H1 (cell line): Measurements from ENCODE around the gene HIPK2. TPM values are rescaled to one million over a fixed set of nuclear protein-coding genes. Genes with fewer than 3 reads are reported as not detected.

Experiments
- ASH2L ChIP-seq: fragments of 200-600, 300-600 bp; sonication (generic); IDR thresholded peaks from one replicate; pipeline ENCODE4 v1.7.1; 2017; ENCODE audit warnings: low read length
- CREB1 ChIP-seq: IDR thresholded peaks from 2 replicates; pipeline ENCODE4 v1.6.1; 2012; ENCODE audit warnings: inconsistent platforms
- GTF2F1 ChIP-seq: IDR thresholded peaks from 2 replicates; pipeline ENCODE4 v1.6.1; 2012; ENCODE audit warnings: low read depth, low read length, improper control_type of control experiment, borderline replicate concordance
- POU5F1 ChIP-seq: IDR thresholded peaks from 2 replicates; pipeline ENCODE4 v1.6.1; 2011; ENCODE audit warnings: low read depth, mild to moderate bottlenecking, low read length, moderate library complexity
- RBBP5 ChIP-seq: IDR thresholded peaks from 2 replicates; pipeline ENCODE4 v1.7.1; 2012; ENCODE audit warnings: low read depth, mild to moderate bottlenecking, inconsistent platforms, low read length, moderate library complexity, borderline replicate concordance
- RNF2 ChIP-seq: fragments of 200-900, 300-1000 bp; sonication (generic); IDR thresholded peaks from 2 replicates; pipeline ENCODE4 v1.7.1; 2016; ENCODE audit warnings: borderline replicate concordance, low read depth, mild to moderate bottlenecking, antibody characterized with exemption, low read length; ENCODE audit not compliant: poor library complexity, severe bottlenecking; ENCODE audit errors: missing control alignments
- TAF1 ChIP-seq: IDR thresholded peaks from 2 replicates; pipeline ENCODE4 v1.6.1; 2011; ENCODE audit warnings: mild to moderate bottlenecking, low read depth, low read length
- polyA plus RNA-seq, 7 experiments: library from polyadenylated mRNA; depleted of rRNA in 3 of 7; stranded (reverse) in 5 of 7; unstranded in 2 of 7; fragments of >200 nt in 5 of 7; fragments of 200-250 nt in 2 of 7; gene quantifications; 1 replicate in 5 of 7; 2 replicates in 1 of 7; 4 replicates in 1 of 7; pipeline versions ENCODE4 v1.2.1 to v1.2.3, GENCODE V29; 2011 to 2013; ENCODE audit warnings: missing spikeins in 2 of 7, mixed read lengths in 2 of 7
- total RNA-seq: library from RNA; stranded (reverse); fragmentation: NEBNext Ultra II Directional; extraction: Animal tissue kit (Norgen Biotek cat#: 25700); gene quantifications from 2 replicates; pipeline ENCODE4 v1.2.1, GENCODE V29; 2021
- TF ChIP-seq, protein P1 (sequence below): fragments of 300-600 bp; sonication (generic); IDR thresholded peaks from 2 replicates; pipeline ENCODE4 v1.7.1; 2012; ENCODE audit warnings: low read length, moderate library complexity, mild to moderate bottlenecking, inconsistent platforms; ENCODE audit not compliant: insufficient replicate concordance
- TF ChIP-seq, protein P2 (sequence below): IDR thresholded peaks from 2 replicates; pipeline ENCODE4 v1.6.1; 2012; ENCODE audit warnings: inconsistent platforms

HIPK2 gene
- total and polyA plus RNA-seq, 2 of the 8 experiments (the other 6 are each of a cell fraction or from before 2014, with no cell fraction given), result 8.3 to 24.3 TPM

DNA sequence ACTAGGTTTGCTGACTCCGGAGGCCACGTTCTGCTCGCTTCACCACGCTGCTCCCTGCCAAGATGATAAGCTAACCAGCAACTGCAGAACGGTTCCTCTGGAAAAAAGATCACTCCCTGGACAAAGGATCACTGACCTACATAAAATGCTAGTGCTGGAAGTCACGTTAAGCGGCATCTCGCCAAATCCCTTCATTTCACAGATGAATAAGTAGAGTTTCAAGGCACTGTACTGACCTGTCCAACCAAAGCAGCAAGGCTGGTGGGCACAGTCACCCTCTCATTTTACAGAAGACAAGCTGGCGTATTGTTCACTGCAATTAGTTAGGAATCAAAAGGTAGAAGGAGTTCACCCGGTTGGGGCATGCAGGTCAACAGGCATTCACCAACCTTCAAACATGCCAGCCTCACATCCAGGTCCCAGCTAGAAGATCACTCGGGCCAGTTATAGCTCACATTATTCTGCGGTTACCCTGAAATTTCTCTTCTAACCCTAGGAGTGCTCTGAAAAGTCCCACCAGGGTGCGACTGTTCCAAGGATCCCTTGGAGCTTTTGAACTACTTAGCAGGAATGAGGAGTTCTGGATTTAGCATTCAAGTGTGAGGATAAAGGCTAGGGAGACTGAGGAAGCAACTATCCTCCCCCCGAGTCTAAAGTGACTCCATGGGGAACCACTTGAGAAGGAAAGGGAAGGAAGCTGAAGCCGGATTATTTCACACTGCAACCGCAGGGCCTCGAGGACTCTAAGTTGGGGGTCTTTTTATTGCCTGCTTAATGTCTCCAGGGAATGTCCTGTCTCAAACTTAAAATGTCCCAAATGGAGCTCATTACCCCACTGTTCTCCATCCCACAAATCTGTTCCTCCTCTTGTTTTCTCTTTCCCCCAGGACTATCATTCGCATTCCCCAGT, 32.8 kb downstream of the HIPK2 start (continued):
- TF ChIP-seq, protein P1, sequence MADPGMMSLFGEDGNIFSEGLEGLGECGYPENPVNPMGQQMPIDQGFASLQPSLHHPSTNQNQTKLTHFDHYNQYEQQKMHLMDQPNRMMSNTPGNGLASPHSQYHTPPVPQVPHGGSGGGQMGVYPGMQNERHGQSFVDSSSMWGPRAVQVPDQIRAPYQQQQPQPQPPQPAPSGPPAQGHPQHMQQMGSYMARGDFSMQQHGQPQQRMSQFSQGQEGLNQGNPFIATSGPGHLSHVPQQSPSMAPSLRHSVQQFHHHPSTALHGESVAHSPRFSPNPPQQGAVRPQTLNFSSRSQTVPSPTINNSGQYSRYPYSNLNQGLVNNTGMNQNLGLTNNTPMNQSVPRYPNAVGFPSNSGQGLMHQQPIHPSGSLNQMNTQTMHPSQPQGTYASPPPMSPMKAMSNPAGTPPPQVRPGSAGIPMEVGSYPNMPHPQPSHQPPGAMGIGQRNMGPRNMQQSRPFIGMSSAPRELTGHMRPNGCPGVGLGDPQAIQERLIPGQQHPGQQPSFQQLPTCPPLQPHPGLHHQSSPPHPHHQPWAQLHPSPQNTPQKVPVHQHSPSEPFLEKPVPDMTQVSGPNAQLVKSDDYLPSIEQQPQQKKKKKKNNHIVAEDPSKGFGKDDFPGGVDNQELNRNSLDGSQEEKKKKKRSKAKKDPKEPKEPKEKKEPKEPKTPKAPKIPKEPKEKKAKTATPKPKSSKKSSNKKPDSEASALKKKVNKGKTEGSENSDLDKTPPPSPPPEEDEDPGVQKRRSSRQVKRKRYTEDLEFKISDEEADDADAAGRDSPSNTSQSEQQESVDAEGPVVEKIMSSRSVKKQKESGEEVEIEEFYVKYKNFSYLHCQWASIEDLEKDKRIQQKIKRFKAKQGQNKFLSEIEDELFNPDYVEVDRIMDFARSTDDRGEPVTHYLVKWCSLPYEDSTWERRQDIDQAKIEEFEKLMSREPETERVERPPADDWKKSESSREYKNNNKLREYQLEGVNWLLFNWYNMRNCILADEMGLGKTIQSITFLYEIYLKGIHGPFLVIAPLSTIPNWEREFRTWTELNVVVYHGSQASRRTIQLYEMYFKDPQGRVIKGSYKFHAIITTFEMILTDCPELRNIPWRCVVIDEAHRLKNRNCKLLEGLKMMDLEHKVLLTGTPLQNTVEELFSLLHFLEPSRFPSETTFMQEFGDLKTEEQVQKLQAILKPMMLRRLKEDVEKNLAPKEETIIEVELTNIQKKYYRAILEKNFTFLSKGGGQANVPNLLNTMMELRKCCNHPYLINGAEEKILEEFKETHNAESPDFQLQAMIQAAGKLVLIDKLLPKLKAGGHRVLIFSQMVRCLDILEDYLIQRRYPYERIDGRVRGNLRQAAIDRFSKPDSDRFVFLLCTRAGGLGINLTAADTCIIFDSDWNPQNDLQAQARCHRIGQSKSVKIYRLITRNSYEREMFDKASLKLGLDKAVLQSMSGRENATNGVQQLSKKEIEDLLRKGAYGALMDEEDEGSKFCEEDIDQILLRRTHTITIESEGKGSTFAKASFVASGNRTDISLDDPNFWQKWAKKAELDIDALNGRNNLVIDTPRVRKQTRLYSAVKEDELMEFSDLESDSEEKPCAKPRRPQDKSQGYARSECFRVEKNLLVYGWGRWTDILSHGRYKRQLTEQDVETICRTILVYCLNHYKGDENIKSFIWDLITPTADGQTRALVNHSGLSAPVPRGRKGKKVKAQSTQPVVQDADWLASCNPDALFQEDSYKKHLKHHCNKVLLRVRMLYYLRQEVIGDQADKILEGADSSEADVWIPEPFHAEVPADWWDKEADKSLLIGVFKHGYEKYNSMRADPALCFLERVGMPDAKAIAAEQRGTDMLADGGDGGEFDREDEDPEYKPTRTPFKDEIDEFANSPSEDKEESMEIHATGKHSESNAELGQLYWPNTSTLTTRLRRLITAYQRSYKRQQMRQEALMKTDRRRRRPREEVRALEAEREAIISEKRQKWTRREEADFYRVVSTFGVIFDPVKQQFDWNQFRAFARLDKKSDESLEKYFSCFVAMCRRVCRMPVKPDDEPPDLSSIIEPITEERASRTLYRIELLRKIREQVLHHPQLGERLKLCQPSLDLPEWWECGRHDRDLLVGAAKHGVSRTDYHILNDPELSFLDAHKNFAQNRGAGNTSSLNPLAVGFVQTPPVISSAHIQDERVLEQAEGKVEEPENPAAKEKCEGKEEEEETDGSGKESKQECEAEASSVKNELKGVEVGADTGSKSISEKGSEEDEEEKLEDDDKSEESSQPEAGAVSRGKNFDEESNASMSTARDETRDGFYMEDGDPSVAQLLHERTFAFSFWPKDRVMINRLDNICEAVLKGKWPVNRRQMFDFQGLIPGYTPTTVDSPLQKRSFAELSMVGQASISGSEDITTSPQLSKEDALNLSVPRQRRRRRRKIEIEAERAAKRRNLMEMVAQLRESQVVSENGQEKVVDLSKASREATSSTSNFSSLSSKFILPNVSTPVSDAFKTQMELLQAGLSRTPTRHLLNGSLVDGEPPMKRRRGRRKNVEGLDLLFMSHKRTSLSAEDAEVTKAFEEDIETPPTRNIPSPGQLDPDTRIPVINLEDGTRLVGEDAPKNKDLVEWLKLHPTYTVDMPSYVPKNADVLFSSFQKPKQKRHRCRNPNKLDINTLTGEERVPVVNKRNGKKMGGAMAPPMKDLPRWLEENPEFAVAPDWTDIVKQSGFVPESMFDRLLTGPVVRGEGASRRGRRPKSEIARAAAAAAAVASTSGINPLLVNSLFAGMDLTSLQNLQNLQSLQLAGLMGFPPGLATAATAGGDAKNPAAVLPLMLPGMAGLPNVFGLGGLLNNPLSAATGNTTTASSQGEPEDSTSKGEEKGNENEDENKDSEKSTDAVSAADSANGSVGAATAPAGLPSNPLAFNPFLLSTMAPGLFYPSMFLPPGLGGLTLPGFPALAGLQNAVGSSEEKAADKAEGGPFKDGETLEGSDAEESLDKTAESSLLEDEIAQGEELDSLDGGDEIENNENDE, result no peak
- TF ChIP-seq TAF1 (no peak), ASH2L (no peak), CREB1 (no peak), RNF2 (no peak), GTF2F1 (no peak), RBBP5 (no peak), POU5F1 (no peak)
- TF ChIP-seq, protein P2, sequence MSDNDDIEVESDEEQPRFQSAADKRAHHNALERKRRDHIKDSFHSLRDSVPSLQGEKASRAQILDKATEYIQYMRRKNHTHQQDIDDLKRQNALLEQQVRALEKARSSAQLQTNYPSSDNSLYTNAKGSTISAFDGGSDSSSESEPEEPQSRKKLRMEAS, result no peak
